Stomach smooth muscle (tissue), 2 donors: Measurements from ENCODE around the gene APOM.

ENCODE experiments used
- H3K27ac ChIP-seq: one replicate; pipeline ENCODE4 v1.7.0; 2013; ENCODE audit warnings: mild to moderate bottlenecking, low read length, inconsistent platforms
- H3K27me3 ChIP-seq, 2 donors: one replicate each; pipeline ENCODE4 v1.7.0; 2013; ENCODE audit warnings: low read length in 2 of 2; ENCODE audit not compliant: insufficient read depth in 2 of 2, control insufficient read depth in 1 of 2
- H3K36me3 ChIP-seq, 2 donors: one replicate each; pipeline ENCODE4 v1.7.0; 2013; ENCODE audit warnings: low read length in 2 of 2; ENCODE audit not compliant: control insufficient read depth in 2 of 2, insufficient read depth in 2 of 2
- H3K4me1 ChIP-seq: one replicate; pipeline ENCODE4 v1.7.0; 2013; ENCODE audit warnings: low read length; ENCODE audit not compliant: control insufficient read depth, insufficient read depth
- H3K4me3 ChIP-seq, 2 donors: one replicate each; pipeline ENCODE4 v1.7.0; 2013; ENCODE audit warnings: low read length in 2 of 2
- H3K9ac ChIP-seq, 2 donors: one replicate each; pipeline ENCODE4 v1.7.0; 2013; ENCODE audit warnings: low read length in 2 of 2, mild to moderate bottlenecking in 1 of 2
- H3K9me3 ChIP-seq, 2 donors: one replicate each; pipeline ENCODE4 v1.7.0; 2013; ENCODE audit warnings: low read length in 2 of 2; ENCODE audit not compliant: control insufficient read depth in 2 of 2
- donor health status: healthy.
- donor health status: Pancreatic carcinoma.

Gene APOM

DNA sequence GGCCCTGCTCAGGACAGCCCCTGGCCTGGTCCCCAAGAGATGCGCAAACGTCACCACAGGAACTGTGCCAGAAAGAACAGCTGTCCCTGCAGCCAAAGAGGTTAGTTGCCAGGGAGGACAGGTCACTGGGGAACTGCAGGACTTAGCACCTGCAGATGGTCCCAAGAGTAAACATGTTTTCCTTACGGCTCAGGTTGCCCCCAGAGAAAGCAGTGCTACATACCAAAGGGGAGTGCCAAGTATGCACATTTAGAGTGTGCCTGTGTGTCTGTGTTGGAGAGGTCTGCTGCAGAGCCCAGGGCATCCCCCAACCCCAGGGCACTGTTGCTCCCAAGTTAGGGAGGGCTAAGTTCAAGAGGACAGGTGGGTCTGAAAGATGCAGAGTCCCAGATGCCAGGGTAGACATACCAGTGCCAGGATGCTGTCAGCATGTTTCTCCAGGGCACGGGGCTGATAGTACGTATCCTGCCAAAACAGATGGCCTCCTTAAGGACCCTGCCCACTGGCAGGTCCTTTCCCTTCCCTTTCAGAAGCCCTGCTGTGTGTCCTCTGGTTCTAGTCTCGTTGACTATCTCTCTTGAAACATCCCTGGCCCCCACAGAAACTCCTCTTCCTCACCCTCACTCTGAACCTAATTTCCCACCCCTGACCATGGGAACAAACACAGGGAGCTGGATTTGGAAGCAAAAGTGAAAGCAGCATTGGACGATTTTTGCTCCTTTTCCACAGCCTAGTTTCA, 46.1 kb downstream of the APOM start:
- H3K9me3 ChIP-seq, result no peaks in the 10 kb centered on the region
- H3K36me3 ChIP-seq, result peaks cover 13% of the 10 kb centered on the region in 2 donors
- peak overlapping the region; percentile 98 for H3K27ac ChIP-seq
- peaks cover 25% of the 10 kb centered on the region for H3K4me1 ChIP-seq
- H3K4me3 ChIP-seq, result peak overlapping the region; percentile 77 to 93
- peak overlapping the region; percentile 98 to 99 for H3K9ac ChIP-seq
- no peaks in the 10 kb centered on the region for H3K27me3 ChIP-seq

DNA sequence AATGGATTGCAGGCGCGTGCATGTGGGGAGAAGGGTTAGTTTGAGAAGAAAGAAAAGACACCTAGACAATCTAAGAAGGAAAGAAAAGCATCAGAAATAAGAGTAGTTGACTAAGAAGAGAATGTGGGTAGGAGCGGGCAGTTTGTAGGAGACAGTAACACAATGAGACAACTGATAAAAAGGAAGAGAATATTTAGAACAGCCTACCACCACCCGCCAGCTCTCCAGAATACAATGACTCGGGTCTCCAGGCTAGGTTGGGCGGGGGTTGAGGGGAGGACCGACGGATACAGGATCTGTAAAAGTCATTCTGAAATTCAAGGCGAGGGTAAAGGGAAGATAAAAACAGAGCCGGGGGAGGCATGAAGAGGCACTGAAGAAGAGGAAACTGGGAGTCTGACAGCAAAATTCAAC, 46.7 kb downstream of the APOM start:
- H3K27me3 ChIP-seq, result no peaks in the 10 kb centered on the region
- H3K36me3 ChIP-seq, result peaks cover 11 to 12% of the 10 kb centered on the region in 2 donors
- peaks cover 25% of the 10 kb centered on the region for H3K4me1 ChIP-seq
- peak overlapping the region; percentile 98 to 99 for H3K9ac ChIP-seq
- no peaks in the 10 kb centered on the region for H3K9me3 ChIP-seq
- peak overlapping the region; percentile 77 to 93 for H3K4me3 ChIP-seq
- peak overlapping the region; percentile 98 for H3K27ac ChIP-seq

- peak within 1 kb of the TSS; percentile 98 for H3K27ac ChIP-seq
These were observed 47.4 kb downstream of the APOM start, which contains the start of gene ABHD16A for GRCh38 chr6:31702819-31703716. TSS of gene ABHD16A (minus strand) at chr6:31703324. CDS start at chr6:31703281, 43 bp downstream.

GRCh38 chr6:31705931-31706330, 50.2 kb downstream of the APOM start:
- no peaks in the 10 kb centered on the region for H3K9me3 ChIP-seq
- H3K9ac ChIP-seq, result no peak overlapping the region
- peaks cover 0 to 2% of the 10 kb centered on the region in 2 donors for H3K36me3 ChIP-seq
- no peak overlapping the region for H3K27ac ChIP-seq
- peaks cover 20% of the 10 kb centered on the region for H3K4me1 ChIP-seq
- H3K27me3 ChIP-seq, result peaks cover 0 to 2% of the 10 kb centered on the region in 2 donors
- no peak overlapping the region for H3K4me3 ChIP-seq

More at GRCh38 chr6:31702819-31703716, 47.4 kb downstream of the APOM start, which contains the start of gene ABHD16A:
- H3K36me3 ChIP-seq, result peaks cover 9 to 11% of the 10 kb centered on the region in 2 donors
- no peaks in the 10 kb centered on the region for H3K9me3 ChIP-seq
- H3K4me1 ChIP-seq, result peaks cover 25% of the 10 kb centered on the region
- H3K4me3 ChIP-seq, result peak within 1 kb of the TSS; percentile 77 to 93
- no peaks in the 10 kb centered on the region for H3K27me3 ChIP-seq
- H3K9ac ChIP-seq, result peak within 1 kb of the TSS; percentile 98 to 99

- Histone ChIP-seq H3K27ac (no peak within 1 kb of the TSS), H3K9me3 (no peaks in the 10 kb centered on the region), H3K4me3 (no peak within 1 kb of the TSS), H3K9ac (no peak within 1 kb of the TSS), H3K27me3 (peaks cover 0 to 2% of the 10 kb centered on the region in 2 donors), H3K4me1 (peaks cover 14% of the 10 kb centered on the region), H3K36me3 (no peaks in the 10 kb centered on the region)
These were observed 50.9 kb downstream of the APOM start, which contains the start of gene LY6G6F for GRCh38 chr6:31706599-31706998. TSS of gene LY6G6F (plus strand) at chr6:31706866. CDS start at chr6:31706907, 41 bp downstream.

- Histone ChIP-seq H3K27me3 (peaks cover 0 to 2% of the 10 kb centered on the region in 2 donors), H3K4me3 (no peak overlapping the region), H3K4me1 (peaks cover 5% of the 10 kb centered on the region), H3K9me3 (no peaks in the 10 kb centered on the region), H3K36me3 (no peaks in the 10 kb centered on the region), H3K9ac (no peak overlapping the region), H3K27ac (no peak overlapping the region)
These were observed 52.0 kb downstream of the APOM start for GRCh38 chr6:31707701-31708100.
